Measurements from ENCODE around the gene PALM2AKAP2. TPM values are rescaled to one million over a fixed set of nuclear protein-coding genes. Genes with fewer than 3 reads are reported as not detected.

Gene PALM2AKAP2
- total and polyA plus RNA-seq, 2 experiments from 2014 or later, result 2.5 to 7.9 TPM

DNA sequence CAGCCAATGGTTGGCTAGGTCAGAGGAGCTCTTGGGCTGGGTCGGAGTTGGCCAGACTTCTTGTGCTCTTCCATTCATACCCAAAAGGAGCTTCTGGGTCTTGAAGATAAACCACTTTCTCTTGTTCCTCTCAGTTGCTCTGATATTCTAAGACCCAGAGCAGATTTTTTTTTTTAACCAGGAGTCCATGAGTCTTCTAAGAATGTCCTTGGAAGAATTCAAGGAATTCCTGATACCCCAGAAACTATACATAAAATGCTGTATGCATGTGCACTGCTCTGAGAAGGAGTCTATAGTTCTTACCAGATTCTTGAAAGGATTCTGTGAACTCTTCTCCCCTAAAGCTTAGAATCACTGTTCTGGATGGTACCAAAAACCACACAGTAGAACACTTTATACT, 9.9 kb upstream of the PALM2AKAP2 start:
- peak overlapping the region; percentile 79; the same call in 1 of the 2 replicates for H2AFZ ChIP-seq
- H3F3A ChIP-seq (replicated peaks; ENCODE audit: low read depth), result no peaks in the 10 kb centered on the region
- H3K4me1 ChIP-seq (ENCODE audit: insufficient read depth), result peaks cover 36% of the 10 kb centered on the region
- DNase-seq (ENCODE audit: low spot score), result no peak
- H4K20me1 ChIP-seq (replicated peaks; ENCODE audit: insufficient read depth), result no peaks in the 10 kb centered on the region
- H3K4me2 ChIP-seq, result peak overlapping the region; percentile 27; the same call in 1 of the 2 replicates
- H3K79me2 ChIP-seq (replicated peaks; ENCODE audit: insufficient read depth), result no peaks in the 10 kb centered on the region
- peaks cover 58% of the 10 kb centered on the region for H3K4me1 Mint-ChIP-seq
- H3K9me3 Mint-ChIP-seq, result no peaks in the 10 kb centered on the region
- H3K27ac Mint-ChIP-seq, result no peak overlapping the region
- H3K27ac ChIP-seq (ENCODE audit: low read depth), result no peak overlapping the region
- no peaks in the 10 kb centered on the region for H3K27me3 ChIP-seq (ENCODE audit: insufficient read depth)
- H3K27me3 Mint-ChIP-seq (ENCODE audit: insufficient read depth, low read depth, poor library complexity), result peaks cover 7% of the 10 kb centered on the region
- ATAC-seq, result no peak
- no peak overlapping the region for H3K4me3 ChIP-seq
- peaks cover 11% of the 10 kb centered on the region for H3K9me2 ChIP-seq (ENCODE audit: insufficient read depth)
- H3K4me3 Mint-ChIP-seq, result no peak overlapping the region
- no peaks in the 10 kb centered on the region for H3K36me3 Mint-ChIP-seq (ENCODE audit: low read depth)
- H3K36me3 ChIP-seq (ENCODE audit: insufficient read depth), result no peaks in the 10 kb centered on the region
- no peak for TF ChIP-seq ZNF331 (CRISPR knock-in tag; IDR thresholded peaks at IDR 0.05; ENCODE audit: low read depth)
- TF ChIP-seq, protein P1, sequence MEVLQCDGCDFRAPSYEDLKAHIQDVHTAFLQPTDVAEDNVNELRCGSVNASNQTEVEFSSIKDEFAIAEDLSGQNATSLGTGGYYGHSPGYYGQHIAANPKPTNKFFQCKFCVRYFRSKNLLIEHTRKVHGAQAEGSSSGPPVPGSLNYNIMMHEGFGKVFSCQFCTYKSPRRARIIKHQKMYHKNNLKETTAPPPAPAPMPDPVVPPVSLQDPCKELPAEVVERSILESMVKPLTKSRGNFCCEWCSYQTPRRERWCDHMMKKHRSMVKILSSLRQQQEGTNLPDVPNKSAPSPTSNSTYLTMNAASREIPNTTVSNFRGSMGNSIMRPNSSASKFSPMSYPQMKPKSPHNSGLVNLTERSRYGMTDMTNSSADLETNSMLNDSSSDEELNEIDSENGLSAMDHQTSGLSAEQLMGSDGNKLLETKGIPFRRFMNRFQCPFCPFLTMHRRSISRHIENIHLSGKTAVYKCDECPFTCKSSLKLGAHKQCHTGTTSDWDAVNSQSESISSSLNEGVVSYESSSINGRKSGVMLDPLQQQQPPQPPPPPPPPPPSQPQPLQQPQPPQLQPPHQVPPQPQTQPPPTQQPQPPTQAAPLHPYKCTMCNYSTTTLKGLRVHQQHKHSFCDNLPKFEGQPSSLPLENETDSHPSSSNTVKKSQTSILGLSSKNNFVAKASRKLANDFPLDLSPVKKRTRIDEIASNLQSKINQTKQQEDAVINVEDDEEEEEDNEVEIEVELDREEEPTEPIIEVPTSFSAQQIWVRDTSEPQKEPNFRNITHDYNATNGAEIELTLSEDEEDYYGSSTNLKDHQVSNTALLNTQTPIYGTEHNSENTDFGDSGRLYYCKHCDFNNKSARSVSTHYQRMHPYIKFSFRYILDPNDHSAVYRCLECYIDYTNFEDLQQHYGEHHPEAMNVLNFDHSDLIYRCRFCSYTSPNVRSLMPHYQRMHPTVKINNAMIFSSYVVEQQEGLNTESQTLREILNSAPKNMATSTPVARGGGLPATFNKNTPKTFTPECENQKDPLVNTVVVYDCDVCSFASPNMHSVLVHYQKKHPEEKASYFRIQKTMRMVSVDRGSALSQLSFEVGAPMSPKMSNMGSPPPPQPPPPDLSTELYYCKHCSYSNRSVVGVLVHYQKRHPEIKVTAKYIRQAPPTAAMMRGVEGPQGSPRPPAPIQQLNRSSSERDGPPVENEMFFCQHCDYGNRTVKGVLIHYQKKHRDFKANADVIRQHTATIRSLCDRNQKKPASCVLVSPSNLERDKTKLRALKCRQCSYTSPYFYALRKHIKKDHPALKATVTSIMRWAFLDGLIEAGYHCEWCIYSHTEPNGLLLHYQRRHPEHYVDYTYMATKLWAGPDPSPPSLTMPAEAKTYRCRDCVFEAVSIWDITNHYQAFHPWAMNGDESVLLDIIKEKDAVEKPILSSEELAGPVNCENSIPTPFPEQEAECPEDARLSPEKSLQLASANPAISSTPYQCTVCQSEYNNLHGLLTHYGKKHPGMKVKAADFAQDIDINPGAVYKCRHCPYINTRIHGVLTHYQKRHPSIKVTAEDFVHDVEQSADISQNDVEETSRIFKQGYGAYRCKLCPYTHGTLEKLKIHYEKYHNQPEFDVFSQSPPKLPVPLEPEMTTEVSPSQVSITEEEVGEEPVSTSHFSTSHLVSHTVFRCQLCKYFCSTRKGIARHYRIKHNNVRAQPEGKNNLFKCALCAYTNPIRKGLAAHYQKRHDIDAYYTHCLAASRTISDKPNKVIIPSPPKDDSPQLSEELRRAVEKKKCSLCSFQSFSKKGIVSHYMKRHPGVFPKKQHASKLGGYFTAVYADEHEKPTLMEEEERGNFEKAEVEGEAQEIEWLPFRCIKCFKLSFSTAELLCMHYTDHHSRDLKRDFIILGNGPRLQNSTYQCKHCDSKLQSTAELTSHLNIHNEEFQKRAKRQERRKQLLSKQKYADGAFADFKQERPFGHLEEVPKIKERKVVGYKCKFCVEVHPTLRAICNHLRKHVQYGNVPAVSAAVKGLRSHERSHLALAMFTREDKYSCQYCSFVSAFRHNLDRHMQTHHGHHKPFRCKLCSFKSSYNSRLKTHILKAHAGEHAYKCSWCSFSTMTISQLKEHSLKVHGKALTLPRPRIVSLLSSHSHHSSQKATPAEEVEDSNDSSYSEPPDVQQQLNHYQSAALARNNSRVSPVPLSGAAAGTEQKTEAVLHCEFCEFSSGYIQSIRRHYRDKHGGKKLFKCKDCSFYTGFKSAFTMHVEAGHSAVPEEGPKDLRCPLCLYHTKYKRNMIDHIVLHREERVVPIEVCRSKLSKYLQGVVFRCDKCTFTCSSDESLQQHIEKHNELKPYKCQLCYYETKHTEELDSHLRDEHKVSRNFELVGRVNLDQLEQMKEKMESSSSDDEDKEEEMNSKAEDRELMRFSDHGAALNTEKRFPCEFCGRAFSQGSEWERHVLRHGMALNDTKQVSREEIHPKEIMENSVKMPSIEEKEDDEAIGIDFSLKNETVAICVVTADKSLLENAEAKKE (CRISPR knock-in tag; IDR thresholded peaks at IDR 0.05), result no peak
- no peak for TF ChIP-seq POLR2AphosphoS5 (IDR thresholded peaks at IDR 0.05; ENCODE audit: low read depth)
- TF ChIP-seq, protein P2, sequence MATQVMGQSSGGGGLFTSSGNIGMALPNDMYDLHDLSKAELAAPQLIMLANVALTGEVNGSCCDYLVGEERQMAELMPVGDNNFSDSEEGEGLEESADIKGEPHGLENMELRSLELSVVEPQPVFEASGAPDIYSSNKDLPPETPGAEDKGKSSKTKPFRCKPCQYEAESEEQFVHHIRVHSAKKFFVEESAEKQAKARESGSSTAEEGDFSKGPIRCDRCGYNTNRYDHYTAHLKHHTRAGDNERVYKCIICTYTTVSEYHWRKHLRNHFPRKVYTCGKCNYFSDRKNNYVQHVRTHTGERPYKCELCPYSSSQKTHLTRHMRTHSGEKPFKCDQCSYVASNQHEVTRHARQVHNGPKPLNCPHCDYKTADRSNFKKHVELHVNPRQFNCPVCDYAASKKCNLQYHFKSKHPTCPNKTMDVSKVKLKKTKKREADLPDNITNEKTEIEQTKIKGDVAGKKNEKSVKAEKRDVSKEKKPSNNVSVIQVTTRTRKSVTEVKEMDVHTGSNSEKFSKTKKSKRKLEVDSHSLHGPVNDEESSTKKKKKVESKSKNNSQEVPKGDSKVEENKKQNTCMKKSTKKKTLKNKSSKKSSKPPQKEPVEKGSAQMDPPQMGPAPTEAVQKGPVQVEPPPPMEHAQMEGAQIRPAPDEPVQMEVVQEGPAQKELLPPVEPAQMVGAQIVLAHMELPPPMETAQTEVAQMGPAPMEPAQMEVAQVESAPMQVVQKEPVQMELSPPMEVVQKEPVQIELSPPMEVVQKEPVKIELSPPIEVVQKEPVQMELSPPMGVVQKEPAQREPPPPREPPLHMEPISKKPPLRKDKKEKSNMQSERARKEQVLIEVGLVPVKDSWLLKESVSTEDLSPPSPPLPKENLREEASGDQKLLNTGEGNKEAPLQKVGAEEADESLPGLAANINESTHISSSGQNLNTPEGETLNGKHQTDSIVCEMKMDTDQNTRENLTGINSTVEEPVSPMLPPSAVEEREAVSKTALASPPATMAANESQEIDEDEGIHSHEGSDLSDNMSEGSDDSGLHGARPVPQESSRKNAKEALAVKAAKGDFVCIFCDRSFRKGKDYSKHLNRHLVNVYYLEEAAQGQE (IDR thresholded peaks at IDR 0.05; ENCODE audit: unreplicated experiment), result no peak
- TF ChIP-seq EZH2 (IDR thresholded peaks at IDR 0.05; ENCODE audit: low read depth, unreplicated experiment), result no peak
- TF ChIP-seq, protein P3, sequence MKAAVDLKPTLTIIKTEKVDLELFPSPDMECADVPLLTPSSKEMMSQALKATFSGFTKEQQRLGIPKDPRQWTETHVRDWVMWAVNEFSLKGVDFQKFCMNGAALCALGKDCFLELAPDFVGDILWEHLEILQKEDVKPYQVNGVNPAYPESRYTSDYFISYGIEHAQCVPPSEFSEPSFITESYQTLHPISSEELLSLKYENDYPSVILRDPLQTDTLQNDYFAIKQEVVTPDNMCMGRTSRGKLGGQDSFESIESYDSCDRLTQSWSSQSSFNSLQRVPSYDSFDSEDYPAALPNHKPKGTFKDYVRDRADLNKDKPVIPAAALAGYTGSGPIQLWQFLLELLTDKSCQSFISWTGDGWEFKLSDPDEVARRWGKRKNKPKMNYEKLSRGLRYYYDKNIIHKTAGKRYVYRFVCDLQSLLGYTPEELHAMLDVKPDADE (IDR thresholded peaks at IDR 0.05), result no peak
- TF ChIP-seq, protein P4, sequence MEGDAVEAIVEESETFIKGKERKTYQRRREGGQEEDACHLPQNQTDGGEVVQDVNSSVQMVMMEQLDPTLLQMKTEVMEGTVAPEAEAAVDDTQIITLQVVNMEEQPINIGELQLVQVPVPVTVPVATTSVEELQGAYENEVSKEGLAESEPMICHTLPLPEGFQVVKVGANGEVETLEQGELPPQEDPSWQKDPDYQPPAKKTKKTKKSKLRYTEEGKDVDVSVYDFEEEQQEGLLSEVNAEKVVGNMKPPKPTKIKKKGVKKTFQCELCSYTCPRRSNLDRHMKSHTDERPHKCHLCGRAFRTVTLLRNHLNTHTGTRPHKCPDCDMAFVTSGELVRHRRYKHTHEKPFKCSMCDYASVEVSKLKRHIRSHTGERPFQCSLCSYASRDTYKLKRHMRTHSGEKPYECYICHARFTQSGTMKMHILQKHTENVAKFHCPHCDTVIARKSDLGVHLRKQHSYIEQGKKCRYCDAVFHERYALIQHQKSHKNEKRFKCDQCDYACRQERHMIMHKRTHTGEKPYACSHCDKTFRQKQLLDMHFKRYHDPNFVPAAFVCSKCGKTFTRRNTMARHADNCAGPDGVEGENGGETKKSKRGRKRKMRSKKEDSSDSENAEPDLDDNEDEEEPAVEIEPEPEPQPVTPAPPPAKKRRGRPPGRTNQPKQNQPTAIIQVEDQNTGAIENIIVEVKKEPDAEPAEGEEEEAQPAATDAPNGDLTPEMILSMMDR (conservative IDR thresholded peaks at IDR 0.05; ENCODE audit: low read depth in 2 of 2), result no peak
- TF ChIP-seq ZNF114 (CRISPR knock-in tag; IDR thresholded peaks at IDR 0.05), result no peak
- no peak for TF ChIP-seq JUNB (IDR thresholded peaks at IDR 0.05; ENCODE audit: unreplicated experiment)
- no peak for TF ChIP-seq NANOG (IDR thresholded peaks at IDR 0.05; ENCODE audit: borderline replicate concordance)
- TF ChIP-seq STAT1 (IDR thresholded peaks at IDR 0.05; ENCODE audit: unreplicated experiment), result no peak
- TF ChIP-seq EZH2phosphoT487 (IDR thresholded peaks at IDR 0.05; ENCODE audit: unreplicated experiment), result no peak
- TF ChIP-seq CREB1 (CRISPR knock-in tag; IDR thresholded peaks at IDR 0.05; ENCODE audit: low read depth), result no peak

All from GM23338 (cell line).